ENCODE results near the gene TRIM71.
A peak's percentile ranks its signal among the peaks of the same experiment; 100 is the strongest.
"Not testable (repeated sequence)": the region's sequence is repeated elsewhere in the genome, so short reads cannot be mapped to it uniquely, and the experiment has no call there.

Gene TRIM71

DNA sequence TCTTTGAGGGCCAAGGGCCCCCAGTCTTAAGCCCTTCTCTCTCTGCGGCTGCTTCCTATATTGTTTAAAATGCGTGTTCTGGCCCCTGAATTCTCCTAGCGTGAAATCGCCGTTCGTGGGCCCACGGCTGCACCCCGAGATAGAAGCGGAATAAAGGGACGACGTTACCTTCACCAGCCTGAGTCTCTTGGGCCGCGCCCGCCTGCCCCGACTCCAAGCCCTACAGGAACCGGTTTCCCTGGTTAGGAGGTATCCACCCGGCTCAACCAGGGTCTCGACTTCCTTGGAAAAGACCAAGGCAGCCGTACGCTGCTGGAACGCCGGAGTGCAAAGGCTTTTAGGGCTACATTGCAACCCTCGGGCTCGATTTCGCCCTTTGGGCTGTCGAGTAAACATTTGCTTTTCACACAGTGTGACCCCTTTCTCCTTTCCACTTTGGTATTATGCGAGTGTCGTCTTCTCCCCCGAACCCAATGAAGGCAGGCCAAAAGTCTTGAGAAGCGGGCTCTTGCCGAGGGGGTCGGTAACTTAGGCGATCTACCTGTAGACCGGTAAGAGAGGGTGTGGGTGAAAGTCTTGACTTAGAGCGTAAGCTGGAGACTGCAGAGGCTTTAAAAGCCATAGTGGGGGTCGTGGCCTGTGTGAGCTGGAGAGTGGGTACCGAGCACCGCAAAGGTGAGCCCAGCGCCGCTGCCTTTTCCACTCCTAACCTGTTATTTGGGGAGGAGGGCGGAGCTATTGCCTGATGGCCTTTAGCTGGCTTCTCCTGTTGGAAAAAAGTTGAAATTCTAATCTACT is 2.0 kb downstream of the TRIM71 start:
- Histone ChIP-seq H3K36me3 (peaks cover 18% of the 10 kb centered on the region), H3K9me3 (peaks cover 40% of the 10 kb centered on the region), H3K4me3 (peak overlapping the region; percentile 74), H3K4me1 (peaks cover 33% of the 10 kb centered on the region), H3K27ac (no peak overlapping the region), H4K20me1 (peaks cover 10% of the 10 kb centered on the region), H3K9ac (no peak overlapping the region), H3K4me2 (no peak overlapping the region), H3K27me3 (peaks cover 55% of the 10 kb centered on the region)
- no peak for TF ChIP-seq Cebpa-rat (IDR thresholded peaks at IDR 0.05)

DNA sequence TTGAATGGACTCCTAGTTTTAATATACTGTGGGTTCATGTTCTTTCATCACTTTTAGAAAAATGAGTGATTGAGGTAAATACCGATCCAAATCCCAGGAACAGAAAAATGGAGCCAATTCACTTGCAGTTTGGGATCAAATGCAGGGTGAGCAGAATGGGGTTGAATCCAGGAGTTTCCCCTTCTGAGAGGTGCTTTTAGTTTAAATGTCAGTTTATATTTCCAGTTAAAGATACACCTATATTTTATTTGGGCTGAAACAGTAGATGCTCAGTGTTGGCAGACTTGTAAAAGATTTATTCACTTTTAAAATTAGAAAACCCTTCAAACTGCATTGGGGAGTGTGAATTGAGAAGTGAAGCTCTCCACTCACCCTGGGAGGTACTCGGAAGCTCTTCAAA is 2.6 kb downstream of the TRIM71 start:
- Histone ChIP-seq H3K4me2 (no peak overlapping the region), H3K4me3 (no peak overlapping the region), H3K36me3 (peaks cover 18% of the 10 kb centered on the region), H3K27me3 (peaks cover 50% of the 10 kb centered on the region), H3K9me3 (peaks cover 40% of the 10 kb centered on the region), H3K4me1 (peaks cover 26% of the 10 kb centered on the region), H3K9ac (no peak overlapping the region), H3K27ac (no peak overlapping the region), H4K20me1 (peaks cover 10% of the 10 kb centered on the region)
- TF ChIP-seq Cebpa-rat (IDR thresholded peaks at IDR 0.05): no peak

DNA sequence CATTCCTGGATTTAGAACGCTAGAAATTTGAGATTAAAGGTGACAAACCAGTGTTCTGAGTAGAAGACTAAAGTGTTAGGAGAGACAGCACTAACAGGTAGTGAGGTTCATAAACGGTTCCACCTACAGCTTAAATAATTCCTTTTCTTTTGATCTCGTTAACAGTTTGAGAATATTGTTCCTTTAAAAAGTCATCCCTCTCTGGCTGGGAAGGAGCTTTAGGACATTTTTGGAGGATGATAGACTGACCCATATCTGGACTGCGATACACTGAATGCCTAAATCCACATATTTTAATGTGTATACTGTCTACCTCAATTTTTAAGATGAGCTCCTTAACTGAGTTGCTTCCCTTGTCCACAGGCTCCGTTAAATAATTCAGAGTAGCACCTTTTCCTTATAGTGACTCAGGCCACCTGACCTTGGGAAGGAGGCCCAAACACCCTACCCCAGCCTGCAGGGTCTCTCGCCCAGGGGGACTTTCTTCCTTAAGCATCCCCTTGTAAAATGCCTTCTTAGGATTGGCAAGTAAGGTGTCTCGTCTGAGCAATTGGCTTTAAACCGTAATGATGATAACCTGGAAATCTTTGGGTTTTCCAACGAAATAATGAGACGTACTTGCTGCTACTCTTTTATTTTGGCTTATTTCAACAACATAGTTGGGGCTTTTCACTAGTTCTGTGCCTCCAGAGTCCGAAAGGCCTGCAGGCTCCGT is 3.3 kb downstream of the TRIM71 start:
- Histone ChIP-seq H3K9me3 (peaks cover 40% of the 10 kb centered on the region), H3K4me2 (no peak overlapping the region), H3K4me3 (no peak overlapping the region), H3K4me1 (peaks cover 19% of the 10 kb centered on the region), H4K20me1 (peaks cover 10% of the 10 kb centered on the region), H3K9ac (no peak overlapping the region), H3K27ac (no peak overlapping the region), H3K27me3 (peaks cover 43% of the 10 kb centered on the region), H3K36me3 (peaks cover 18% of the 10 kb centered on the region)
- no peak for TF ChIP-seq Cebpa-rat (IDR thresholded peaks at IDR 0.05)

DNA sequence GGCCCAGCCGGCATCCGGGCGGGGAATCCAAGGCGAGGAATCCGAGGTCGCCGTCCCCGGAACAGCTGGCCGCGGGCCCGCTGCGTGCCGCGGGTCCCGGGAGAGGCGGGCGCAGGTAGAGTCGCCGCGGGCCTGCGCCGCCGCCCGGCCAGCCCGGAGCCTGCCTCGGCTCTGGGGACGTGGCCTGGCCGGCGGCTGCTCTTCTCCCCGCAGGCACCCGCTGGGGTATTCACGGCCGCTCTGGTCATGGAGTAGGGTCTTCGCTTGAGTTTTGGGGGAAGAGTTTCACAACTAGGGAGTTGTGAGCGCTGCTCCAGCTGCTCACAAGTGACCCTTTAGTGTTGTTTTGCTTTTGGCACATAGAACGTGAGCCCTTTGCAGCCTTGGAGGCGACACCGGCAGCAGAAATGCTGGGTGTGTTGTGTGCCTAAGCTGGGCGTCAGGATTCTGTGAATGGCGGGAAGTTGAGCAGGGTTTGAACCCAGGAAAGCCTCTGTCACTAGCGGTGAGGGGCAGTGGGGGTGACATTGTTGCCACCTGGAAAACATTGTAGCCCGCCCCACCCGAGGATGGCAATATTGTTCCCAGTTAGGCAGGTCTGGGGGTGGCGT is 4.0 kb downstream of the TRIM71 start:
- H4K20me1 ChIP-seq: peaks cover 10% of the 10 kb centered on the region
- peaks cover 18% of the 10 kb centered on the region for H3K36me3 ChIP-seq
- H3K4me1 ChIP-seq: peaks cover 19% of the 10 kb centered on the region
- H3K27me3 ChIP-seq: peaks cover 38% of the 10 kb centered on the region
- no peak overlapping the region for H3K9ac ChIP-seq
- no peak overlapping the region for H3K27ac ChIP-seq
- peaks cover 40% of the 10 kb centered on the region for H3K9me3 ChIP-seq
- no peak overlapping the region for H3K4me2 ChIP-seq
- H3K4me3 ChIP-seq: no peak overlapping the region
- TF ChIP-seq Cebpa-rat (IDR thresholded peaks at IDR 0.05): no peak

DNA sequence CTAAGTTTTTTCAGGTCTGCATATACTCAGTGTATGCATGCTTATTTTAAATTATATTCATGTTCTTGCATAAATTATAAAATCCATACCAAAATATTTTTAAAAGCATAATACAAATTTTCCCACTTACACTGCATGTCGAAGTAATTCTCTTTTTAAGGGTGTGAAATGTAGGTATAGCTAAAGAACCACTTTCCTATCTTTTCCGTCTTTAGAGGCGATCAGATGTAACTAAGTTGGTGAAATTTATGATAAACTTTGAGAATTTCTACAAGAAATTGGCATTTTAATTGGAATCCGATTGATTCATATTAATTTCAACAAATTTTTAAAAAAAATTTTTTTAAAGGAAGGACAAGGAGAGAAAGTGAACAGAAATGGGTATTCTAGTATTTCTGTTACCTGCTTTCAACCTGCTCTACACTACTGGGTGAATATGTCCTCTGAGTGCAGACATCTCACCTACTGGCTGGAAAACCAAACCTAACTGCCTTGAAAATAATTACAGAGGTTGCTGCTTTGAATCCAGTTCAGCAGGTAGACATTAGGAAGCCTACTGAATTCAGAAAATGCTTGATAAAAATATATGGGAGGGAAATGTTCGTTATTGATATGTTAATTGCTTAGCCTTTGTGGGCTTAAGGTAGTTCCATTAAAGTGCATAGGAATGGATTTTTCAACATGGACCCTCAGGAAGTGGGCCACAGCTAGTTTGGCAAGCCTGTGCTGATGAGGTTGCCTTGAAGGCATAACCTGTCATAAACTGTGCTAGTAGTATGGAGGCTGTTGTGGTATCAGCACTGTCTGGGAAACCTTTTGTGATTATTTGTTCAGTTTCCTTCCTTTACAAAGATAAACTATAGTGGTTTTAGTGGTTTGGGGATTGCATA is 5.1 kb downstream of the TRIM71 start:
- Histone ChIP-seq H3K4me2 (no peak overlapping the region), H3K9ac (no peak overlapping the region), H3K4me3 (no peak overlapping the region), H3K27me3 (peaks cover 27% of the 10 kb centered on the region), H3K36me3 (peaks cover 18% of the 10 kb centered on the region), H4K20me1 (0 out of 2 replicates have a peak, but pooled peaks cover under 1% of the 10 kb centered on the region), H3K4me1 (peaks cover 9% of the 10 kb centered on the region), H3K9me3 (peaks cover 36% of the 10 kb centered on the region), H3K27ac (no peak overlapping the region)
- no peak for TF ChIP-seq Cebpa-rat (IDR thresholded peaks at IDR 0.05)

DNA sequence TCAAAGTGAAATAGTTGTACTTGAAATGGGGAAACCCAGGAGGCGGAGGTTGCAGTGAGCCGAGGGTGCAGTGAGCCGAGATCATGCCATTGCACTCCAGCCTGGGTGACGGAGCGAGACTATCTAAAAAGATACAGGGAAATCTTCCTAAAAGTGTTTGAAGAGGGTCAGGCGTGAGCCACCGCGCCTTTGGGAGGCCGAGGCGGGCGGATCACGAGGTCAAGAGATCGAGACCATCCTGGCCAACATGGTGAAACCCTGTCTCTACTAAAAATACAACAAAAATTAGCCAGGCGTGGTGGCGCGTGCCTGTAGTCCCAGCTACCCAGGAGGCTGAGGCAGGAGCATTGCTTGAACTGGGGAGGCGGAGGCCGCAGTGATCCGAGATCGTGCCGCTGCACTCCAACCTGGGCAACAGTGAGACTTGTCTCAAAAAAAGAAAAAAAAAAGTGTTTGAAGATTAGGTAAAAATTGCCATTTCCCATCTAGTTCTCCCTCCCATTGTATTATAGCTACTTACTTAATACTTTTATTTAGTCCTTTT is 5.9 kb downstream of the TRIM71 start:
- Histone ChIP-seq H3K9me3 (peaks cover 28% of the 10 kb centered on the region), H3K27me3 (peaks cover 18% of the 10 kb centered on the region), H3K36me3 (peaks cover 14% of the 10 kb centered on the region)
- H3K27ac ChIP-seq, H3K4me2 ChIP-seq, H3K4me3 ChIP-seq, H3K4me1 ChIP-seq, H4K20me1 ChIP-seq, H3K9ac ChIP-seq: not testable (repeated sequence)

DNA sequence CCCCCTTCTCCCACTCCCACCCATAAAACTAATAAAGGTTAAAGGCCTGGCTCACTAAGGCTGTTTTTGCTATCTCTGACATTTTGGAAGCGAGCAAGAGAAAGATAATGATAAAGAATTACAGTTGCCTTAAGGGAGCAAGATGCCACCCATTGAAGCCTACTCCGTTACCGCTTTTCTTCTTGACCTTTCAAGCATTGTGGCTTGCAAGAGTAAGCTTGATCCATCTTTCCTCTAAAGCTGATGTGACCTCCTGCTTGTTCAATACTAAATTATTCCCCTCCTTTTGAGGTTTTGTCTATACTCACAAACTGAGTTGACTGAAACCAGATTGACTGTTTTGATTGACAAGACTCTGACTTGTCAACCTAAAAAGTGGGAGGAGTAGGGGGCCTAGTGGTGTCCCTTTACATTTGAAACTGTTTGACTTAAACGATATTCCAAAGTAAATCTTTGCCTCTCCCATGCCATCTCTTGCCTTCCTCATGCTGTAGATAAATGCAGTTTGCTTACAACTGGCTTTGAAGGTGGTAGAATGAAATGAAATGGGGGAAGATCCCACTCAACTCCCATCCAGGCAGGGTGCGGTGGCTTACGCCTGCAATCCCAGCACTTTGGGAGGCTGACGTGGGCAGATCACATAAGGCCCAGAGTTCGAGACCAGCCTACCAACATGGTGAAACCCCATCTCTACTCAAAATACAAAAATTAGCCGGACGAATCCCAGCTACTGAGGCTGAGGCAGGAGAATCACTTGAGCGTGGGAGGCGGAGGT is 8.0 kb downstream of the TRIM71 start:
- no peak overlapping the region for H3K9ac ChIP-seq
- no peak overlapping the region for H3K27ac ChIP-seq
- no peaks in the 10 kb centered on the region for H3K27me3 ChIP-seq
- TF ChIP-seq Cebpa-rat (IDR thresholded peaks at IDR 0.05): no peak
- H3K4me3 ChIP-seq: no peak overlapping the region
- H3K4me1 ChIP-seq: no peaks in the 10 kb centered on the region
- H4K20me1 ChIP-seq: no peaks in the 10 kb centered on the region
- no peaks in the 10 kb centered on the region for H3K36me3 ChIP-seq
- H3K9me3 ChIP-seq: peaks cover 7% of the 10 kb centered on the region; the same call in 1 of the 2 replicates
- no peak overlapping the region for H3K4me2 ChIP-seq

DNA sequence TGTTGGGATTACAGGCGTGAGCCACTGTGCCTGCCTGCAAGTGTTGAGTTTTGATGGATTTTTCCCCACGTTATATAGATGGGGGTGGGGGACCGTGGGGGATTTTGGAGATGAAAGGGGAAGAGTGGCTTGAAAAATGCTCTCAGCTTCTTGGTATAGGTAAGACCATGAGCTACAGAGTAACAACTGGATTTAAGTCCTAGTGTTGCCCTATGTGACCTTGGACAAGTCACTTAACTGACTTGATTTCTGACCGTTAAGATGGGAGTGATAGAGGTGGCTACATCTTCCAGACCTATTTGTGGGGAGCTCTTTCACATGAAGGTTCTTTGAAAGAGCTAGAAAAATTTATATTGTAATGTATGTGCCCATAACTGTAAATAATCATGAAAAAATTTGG is 13.3 kb downstream of the TRIM71 start:
- H3K9ac ChIP-seq: no peak overlapping the region

More for the DNA sequence above, 13.3 kb downstream of the TRIM71 start:
- Histone ChIP-seq H3K4me3 (no peak overlapping the region), H3K9me3 (no peaks in the 10 kb centered on the region), H3K4me2 (no peak overlapping the region), H3K36me3 (no peaks in the 10 kb centered on the region), H3K27me3 (no peaks in the 10 kb centered on the region), H3K4me1 (no peaks in the 10 kb centered on the region), H3K27ac (no peak overlapping the region), H4K20me1 (no peaks in the 10 kb centered on the region)
- no peak for TF ChIP-seq Cebpa-rat (IDR thresholded peaks at IDR 0.05)

Data from BLaER1 (cell line).